ENCODE measurements around the gene DVL2.

- no peak for TF ChIP-seq POLR2A (IDR thresholded peaks at IDR 0.05)
- no peak for TF ChIP-seq CTCF (IDR thresholded peaks at IDR 0.05)
- no peak for TF ChIP-seq POLR2AphosphoS5 (IDR thresholded peaks at IDR 0.05)
These were observed 27.3 kb upstream of the DVL2 start for GRCh38 chr17:7261379-7262191.

Data from prostate gland (tissue), 2 donors.